Fibroblast of mammary gland (primary cell): Measurements from ENCODE around the gene CBX3.
A peak's percentile ranks its signal among the peaks of the same experiment; 100 is the strongest.
"Not testable (repeated sequence)": the region's sequence is repeated elsewhere in the genome, so short reads cannot be mapped to it uniquely, and the experiment has no call there.

Experiments used
- DNase-seq: peaks from one replicate; pipeline ENCODE4 v3.0.0-alpha.2; 2010; ENCODE audit warnings: low read depth
- H3K4me3 ChIP-seq: 2 replicates; pipeline ENCODE4 v1.5.1; 2011; ENCODE audit warnings: low read depth, mild to moderate bottlenecking, low read length, moderate library complexity; ENCODE audit not compliant: control insufficient read depth
- CTCF ChIP-seq: conservative IDR thresholded peaks from 2 replicates; pipeline ENCODE4 v1.5.1; 2011; ENCODE audit warnings: low read depth, low read length, inconsistent platforms; ENCODE audit not compliant: control insufficient read depth, insufficient read depth

CBX3 gene

GRCh38 chr7:26155531-26156375 lies 45.8 kb upstream of the CBX3 start:
- no peak overlapping the region for H3K4me3 ChIP-seq
- peak; percentile 54 for DNase-seq
- no peak for TF ChIP-seq CTCF

- TF ChIP-seq CTCF, result no peak
- peak; percentile 84 for DNase-seq
- H3K4me3 ChIP-seq, result no peak overlapping the region
These were observed 44.8 kb upstream of the CBX3 start for GRCh38 chr7:26156451-26157420.

GRCh38 chr7:26157520-26158105 lies 43.9 kb upstream of the CBX3 start:
- no peak for TF ChIP-seq CTCF
- no peak for DNase-seq
- H3K4me3 ChIP-seq, result no peak overlapping the region

DNA sequence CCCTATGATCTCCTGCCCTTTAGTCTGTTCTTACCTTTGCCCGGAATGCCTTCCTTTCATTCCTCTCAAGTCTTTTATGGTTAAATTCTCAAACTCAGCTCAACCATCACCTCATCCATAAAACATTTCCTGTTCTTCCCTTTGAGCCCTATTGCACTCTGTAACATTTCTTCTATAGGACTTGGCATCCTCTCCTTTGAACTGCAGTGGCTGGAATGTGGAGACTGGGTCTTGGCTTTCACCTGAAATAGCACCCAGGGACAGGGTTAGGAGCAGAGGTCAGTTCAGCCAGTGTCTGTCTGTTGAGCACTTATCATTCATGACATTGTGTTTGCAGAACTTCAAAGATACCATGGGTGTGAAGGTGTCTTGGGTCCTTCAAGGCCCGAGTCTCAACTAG lies 42.3 kb upstream of the CBX3 start:
- TF ChIP-seq CTCF, result no peak
- DNase-seq, result no peak
- no peak overlapping the region for H3K4me3 ChIP-seq

DNA sequence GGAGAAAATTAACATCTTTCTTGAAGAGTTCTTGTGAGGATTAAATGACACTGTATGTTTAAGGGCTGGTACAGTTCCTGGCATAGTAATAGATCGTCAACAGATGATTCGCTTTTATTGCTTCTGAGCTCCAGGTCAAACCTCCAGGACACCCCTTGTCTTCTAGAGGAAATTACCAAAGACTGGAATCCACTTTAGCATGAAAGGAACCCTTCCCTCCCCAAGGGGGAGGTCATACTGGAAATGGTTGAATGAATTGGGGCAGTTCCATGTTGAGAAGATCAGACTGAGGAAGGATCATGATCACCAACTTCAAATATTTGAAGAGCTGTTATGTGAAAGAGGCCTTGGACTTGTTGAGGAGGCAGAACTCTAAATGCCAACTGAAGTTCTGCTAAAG lies 40.6 kb upstream of the CBX3 start:
- no peak for DNase-seq
- H3K4me3 ChIP-seq, result no peak overlapping the region
- no peak for TF ChIP-seq CTCF

DNA sequence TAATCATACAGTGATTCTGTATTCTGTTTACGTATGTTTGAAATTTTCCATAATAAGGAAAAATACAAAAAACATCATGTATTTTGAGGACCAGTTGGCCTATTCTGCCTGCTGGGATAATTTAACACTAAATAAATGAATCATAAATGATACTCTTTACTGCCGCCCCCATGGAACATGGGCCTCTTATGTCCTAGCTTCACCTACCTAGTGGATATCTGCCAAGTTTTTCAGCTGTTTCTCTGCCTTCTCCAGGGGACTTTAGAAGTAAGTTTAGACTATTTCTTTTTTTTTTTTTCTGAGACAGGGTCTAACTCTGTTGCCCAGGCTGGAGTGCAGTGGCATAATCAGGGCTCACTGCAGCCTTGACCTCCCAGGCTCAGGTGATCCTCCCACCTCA lies 39.1 kb upstream of the CBX3 start:
- H3K4me3 ChIP-seq, result no peak overlapping the region
- DNase-seq, result no peak
- TF ChIP-seq CTCF, result no peak

DNA sequence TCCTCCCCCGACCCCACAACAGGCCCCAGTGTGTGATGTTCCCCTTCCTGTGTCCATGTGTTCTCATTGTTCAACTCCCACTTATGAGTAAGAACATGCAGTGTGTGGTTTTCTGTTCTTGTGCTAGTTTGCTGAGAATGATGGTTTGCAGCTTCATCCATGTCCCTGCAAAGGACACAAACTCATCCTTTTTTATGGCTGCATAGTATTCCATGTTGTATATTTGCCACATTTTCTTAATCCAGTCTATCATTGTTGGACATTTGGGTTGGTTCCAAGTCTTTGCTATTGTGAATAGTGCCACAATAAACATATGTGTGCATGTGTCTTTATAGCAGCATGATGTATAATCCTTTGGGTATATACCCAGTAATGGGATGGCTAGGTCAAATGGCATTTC lies 37.7 kb upstream of the CBX3 start:
- not testable (repeated sequence) for H3K4me3 ChIP-seq, DNase-seq
